Myocyte (in vitro differentiated cells): ENCODE results near the gene ADGRG1. TPM values are rescaled to one million over a fixed set of nuclear protein-coding genes. Genes with fewer than 3 reads are reported as not detected.
"Not testable (repeated sequence)": the region's sequence is repeated elsewhere in the genome, so short reads cannot be mapped to it uniquely, and the experiment has no call there.

Source experiments
- DNase-seq: peaks from one replicate; pipeline ENCODE4 v3.0.0-alpha.2; 2012; ENCODE audit warnings: low read depth
- polyA plus RNA-seq: library from polyadenylated mRNA; unstranded; fragments of >200 nt; gene quantifications from one replicate; pipeline ENCODE4 v1.2.1, GENCODE V29; 2012; ENCODE audit warnings: missing spikeins
- total RNA-seq: library from RNA; depleted of rRNA; stranded (reverse); fragments of >200 nt; gene quantifications from 2 replicates; pipeline ENCODE4 v1.2.3, GENCODE V29; 2014

The ADGRG1 gene
- total RNA-seq, result 38.8 and 173 TPM in 2 replicates
- polyA plus RNA-seq, result 43.9 TPM

DNA sequence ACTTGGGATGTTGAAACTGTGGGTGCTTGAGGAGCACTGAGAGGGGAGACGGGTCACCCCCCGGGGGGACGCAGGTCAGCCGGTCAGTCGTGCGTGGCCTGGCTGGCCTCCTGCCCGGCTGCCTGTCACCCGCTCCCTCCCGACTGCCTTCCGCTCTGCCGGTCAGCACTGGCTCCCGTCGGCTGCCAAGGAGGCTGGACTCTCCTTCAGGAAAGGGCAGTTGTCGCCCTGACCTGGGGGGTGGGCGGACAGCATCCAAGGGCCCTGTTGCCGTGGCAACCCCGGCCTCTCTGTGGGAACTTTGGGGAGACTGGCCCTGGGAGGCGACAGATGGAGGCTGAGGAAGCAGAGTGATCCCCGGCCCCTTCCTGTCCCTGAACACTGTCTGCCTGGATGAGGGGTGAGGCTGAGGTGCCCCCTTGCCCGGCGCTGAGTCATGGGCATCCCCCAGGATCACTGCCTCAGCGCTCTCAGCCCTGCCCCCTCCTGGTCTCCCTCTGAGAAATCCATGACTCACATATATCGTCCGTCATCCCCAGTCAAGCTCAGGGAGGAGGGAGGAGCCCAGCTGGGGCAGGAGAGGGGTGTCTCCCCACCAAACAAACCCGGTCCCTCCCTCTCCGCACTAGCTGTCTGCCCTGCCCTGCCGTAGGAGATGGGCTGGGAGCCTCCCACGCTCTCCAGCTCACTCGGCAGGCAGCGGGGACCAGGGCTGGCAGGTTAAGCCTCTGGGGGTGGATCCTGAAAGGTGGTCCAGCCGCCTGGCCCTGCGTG, at the start of gene ADGRG1:
Gene ADGRG1, plus strand, starts transcription at position 623 of the 774 bp plus-strand sequence. CDS start 21,658 bp downstream, outside the sequence.
- peak; percentile 96 for DNase-seq

DNA sequence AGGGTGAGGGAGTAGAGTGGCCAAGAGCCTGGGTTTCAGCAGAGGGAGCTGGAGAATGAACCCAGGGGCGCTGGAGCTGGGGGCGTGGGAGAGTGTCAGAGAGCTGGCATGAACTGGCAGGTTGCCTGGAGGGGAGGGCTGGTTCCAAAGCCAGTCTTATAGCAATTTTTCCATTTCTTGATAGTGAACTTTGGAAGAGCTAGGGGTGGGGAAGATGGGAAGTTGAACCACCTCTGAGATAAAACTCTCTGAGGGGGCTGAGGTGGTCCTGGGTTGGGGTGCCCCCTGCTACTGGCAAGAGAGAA, 49.1 kb upstream of the ADGRG1 start:
- no peak for DNase-seq

DNA sequence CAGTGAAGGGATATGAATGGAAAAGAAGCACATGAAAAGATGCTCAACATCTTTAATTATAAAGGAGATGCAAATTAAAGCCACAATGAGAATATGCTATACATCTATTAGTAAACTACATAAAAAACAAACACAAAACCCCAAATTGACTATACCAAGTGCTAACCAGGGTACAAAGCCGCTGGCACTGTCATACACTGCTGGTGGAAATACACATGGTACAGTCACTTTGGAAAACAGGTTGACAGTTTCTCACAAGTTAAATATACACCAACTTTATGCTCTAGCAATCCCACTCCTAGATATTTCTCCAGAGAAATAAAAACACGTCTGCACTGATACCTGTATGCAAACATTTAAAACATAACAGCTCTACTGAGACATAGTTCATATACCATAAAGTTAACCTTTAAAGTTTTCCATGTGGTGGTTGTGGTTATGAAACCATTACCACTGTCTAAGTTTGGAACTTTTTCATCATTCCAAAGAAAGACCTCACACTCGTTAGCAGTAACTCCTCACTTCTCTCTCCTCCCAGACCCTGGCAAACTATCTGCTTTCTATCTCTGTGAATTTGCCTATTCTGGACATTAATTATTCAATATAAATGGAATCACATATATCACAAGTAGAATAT, 43.3 kb upstream of the ADGRG1 start:
- no peak for DNase-seq

DNA sequence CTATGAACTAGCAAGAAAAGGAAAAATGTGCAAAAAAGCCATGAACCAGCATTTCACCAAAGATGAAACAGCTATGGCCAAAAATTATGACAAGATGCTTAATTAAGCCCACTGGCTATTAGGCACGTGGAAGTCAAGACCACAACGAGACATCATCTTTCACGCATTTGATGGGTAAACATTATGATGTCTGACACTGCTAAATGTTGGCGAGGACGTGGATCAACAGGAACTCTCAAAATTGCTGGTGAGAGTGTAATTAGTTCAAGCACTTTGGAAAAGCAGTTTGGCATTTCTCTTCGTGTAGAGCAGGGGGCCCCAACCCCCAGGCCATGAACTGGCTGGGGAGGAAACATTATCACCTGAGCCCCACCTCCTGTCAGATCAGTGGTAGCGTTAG, 39.6 kb upstream of the ADGRG1 start:
- no peak for DNase-seq

DNA sequence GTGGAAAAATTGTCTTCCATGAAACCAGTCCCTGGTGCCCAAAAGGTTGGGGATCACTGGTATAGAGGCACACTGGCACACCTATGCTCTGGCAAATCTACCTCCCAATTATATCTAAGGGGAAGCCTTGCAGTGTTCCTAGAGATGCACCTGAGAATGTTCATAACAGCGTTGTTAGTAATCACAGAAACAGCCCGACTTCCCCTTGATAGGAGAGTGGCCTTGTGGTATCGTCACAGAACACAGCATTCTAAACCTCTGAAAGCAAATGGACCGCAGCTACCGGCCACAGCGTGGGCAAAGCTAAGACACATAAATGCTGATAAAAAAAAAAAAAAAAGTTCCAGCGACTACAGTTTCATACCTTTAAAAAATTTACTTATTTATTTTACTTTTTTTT, 39.1 kb upstream of the ADGRG1 start:
- DNase-seq, result no peak

DNA sequence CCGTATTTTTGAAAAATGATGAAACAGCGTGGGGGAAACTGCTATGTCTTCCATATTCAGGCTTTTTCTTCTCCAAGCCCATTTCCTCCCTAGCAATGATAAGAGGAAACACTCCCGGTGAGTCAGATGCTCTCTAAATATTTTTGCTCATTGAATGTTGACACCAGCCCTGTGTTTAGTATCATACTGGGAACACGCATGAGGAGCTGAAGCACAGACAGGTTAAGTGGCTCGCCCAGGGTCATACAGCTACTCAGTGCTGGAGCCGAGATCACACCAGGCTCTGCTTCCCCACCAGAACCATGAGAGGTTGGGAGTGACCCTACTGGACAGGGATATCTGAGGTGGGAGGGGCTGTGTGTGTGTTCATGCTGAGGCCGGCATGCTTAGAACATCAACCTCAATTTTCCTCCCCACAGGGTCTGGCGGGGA, 37.8 kb upstream of the ADGRG1 start:
- DNase-seq, result peak; percentile 43

DNA sequence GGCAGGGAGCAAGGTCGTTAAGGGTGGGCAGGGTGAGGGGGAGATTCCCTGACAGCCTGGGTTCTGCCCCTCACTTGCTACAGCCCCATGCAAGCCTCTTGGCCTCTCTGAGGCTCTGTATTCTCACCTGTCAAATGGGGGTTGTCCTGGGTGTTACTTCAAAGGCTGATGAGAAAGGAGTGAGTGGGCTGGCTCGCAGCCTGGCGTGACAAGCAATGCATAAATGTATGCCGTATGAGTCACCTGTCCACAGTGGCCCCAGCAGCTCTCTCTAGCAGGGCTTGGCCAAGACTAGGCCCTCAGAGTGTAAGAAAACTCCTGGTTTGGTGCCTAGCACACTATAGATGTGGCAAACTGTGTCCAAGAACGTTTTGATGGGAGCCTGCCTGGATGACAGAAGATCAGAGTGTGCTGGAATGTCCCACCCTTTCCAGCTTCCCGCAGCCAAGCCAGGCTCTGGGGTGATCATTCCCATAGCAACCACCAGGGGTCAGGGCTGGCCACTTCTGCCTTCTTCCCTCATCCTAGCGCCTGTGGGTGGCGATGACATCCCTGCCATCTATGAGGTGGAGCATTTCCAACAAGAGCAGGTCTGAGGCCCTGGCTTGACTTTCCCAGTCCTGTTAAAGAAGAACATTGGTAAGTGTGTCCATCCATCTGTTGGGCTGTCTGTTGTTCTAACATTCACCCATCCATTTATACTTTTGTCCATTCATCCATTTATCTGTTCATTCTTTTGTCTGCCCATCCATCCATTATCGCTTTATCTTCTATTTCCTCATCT, 37.2 kb upstream of the ADGRG1 start:
- DNase-seq, result peak; percentile 86

DNA sequence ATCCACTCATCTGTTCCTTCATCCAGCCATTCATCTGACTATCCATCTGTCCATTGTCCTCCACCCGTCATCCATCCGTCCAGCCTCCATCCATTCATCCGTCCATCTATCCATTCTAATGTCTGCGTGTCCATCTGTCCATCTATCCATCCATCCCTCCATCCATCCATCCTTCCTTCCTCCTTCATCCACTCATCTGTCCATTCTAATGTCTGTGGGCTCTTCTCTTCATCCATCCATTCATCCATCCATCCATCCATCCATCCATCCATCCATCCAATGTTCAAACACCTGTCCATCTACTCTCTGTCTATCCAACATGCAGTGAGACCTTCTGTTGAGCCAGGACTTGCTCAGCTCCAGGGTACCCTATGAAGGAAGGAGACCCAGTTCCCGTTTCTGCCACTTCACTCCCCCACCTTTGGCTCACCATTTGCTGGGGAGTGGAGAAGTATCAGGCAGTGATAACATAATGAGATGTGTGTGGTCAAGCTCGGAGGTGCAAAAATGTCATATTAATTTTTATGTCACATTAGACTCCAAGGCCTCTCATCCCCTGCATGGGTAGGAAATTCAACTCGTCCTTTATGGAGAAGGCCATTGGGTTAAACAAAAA, 36.5 kb upstream of the ADGRG1 start:
- DNase-seq, result no peak

DNA sequence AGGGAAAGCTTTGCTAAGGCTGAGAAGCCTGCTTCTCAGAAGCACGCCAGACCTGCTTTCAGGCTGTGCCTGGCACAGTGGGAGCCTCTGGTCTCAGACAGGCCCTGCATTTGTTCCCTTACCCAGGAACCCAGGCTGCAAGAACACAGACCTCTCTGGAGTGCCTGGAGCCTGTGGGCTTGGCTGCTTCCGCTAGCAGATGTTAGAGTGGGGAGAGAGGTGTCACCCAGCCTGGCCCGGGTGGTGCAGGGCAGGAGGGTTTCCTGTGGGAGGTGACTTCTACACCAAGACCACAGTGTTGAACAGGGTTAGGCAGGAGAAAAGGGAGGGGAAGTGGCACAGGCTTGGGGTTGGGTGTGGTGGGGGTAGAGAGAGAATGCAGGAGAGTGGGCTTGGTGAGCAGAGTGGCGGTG, 35.8 kb upstream of the ADGRG1 start:
- DNase-seq, result peak; percentile 39

DNA sequence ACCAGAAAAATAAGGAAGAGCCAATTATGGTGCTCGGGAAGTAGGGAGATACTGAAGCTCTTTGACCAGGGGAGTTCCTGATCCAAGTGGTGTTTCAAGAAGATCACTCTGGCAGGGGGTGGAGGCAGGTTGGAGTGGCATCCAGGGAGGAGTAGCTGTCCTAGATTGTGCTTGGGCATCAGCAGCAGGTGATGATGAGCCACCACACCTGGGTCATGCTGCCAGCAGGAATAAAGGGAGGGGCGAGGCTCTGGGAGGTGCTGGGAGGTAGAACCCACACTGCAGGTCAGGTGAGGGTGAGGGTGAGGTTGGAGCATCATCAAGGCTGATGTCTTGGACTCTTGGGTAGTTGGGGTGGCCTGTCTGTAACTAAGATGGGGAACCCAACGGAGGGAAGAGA, 35.4 kb upstream of the ADGRG1 start:
- DNase-seq, result no peak

DNA sequence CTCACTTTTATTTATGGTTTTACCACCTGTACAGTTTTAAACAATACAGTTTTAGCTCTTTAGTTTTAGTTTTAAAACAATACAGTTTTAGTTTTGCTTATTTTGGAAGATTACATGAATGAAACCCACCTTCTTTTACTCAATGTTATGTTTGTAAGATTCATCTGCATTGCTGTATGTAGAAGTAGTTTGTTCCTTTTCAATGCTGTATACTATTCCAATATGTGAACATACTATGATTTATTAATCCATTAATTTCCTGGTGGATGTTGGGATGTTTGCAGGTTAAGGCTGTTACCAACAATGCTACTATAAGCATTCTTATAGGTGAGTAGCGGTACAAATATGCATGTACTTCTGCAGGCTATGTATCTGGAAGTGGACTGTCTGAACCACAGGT, 34.4 kb upstream of the ADGRG1 start:
- no peak for DNase-seq

DNA sequence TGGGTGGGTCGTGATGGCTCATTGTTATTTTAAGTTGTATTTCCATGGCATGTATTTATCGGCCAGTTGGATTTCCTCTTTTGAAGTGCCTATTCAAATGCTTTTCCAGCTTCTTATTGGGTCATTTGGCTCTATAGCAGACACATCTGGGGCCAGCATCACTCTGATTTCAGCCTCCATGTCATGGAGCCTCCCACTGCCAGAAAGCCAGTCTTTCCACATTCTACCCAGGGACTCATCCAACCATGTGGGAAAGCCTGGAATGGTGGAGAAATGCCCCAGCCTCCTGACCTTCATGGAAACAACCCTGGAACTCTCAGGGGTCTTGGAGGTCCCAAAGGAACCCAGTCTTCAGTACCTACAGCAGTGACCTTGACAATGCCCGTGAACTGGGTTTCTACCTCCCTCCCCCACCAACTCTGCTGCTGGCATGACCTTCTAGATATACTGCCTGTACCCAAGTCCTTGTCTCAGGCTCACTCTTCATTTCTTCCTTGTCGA, 33.8 kb upstream of the ADGRG1 start:
- no peak for DNase-seq

DNA sequence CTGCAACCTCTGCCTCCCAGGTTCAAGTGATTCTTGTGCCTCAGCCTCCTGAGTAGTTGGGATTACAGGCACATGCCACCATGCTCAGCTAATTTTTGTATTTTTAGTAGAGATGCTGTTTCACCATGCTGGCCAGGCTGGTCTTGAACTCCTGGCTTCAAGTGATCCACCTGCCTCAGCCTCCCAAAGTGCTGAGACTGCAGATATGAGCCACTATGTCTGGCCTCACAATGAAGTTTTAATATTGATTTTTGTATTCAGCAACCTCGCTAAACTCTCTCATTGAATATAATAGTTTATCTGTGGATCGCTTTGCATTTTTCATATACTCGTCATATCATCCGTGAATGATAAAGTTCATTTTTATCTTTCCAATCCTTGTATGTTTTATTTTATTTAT, 32.2 kb upstream of the ADGRG1 start:
- not testable (repeated sequence) for DNase-seq

DNA sequence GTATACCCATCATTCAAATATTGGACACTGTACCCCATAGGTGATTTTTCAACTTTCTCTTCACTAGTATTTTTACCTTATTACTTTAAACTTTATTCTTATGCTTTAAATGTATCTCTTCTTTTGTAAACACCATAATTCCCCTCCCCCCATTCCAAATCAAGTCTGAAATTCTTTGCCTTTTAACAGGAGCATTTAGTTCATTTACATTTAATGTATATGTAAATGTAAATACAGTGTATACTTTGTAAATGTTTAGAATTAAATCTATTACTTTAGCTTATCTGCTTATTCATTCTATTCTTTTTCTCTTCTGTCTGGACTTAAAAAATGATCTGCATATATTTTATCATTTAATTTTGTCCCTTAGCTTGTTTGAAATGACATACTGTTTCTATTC, 30.0 kb upstream of the ADGRG1 start:
- no peak for DNase-seq

DNA sequence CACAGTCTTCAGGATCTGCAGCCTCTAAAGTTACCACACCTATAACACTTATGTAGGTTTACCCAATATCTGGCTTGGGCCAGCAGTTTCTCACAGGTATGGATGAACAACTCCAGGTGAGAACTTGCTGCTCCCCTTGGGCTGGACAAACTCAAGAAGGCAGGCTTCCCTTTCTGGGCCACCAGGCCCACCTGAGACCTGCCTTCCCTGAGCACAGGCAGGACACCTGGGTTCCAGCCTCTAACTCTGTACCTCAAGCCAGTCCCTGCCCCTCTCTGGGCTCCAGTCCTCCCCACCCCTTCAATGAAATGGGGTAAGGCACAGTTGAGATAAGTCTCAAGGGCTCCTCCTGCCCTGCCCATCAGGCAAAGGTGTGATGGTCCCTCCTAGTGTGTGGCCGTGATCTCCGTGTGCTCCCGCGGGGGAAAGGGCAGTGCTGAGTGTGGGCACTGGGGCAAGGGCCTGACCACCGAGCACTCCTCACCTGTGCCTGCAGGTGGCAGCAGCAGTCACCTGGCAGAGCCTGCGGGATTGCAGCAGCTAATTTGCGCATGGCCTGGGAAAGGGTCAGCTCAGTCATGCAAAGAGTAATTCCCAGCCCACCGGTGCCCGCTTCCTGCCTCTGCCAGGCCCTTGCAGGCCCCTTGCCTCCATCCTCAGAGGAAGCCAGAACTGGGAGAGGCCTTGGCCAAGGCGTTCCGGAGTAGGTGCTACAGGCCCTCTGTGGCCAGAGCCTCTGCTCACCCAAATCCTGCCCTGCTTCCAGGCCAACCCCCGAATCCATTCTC, 28.2 kb upstream of the ADGRG1 start:
- no peak for DNase-seq

DNA sequence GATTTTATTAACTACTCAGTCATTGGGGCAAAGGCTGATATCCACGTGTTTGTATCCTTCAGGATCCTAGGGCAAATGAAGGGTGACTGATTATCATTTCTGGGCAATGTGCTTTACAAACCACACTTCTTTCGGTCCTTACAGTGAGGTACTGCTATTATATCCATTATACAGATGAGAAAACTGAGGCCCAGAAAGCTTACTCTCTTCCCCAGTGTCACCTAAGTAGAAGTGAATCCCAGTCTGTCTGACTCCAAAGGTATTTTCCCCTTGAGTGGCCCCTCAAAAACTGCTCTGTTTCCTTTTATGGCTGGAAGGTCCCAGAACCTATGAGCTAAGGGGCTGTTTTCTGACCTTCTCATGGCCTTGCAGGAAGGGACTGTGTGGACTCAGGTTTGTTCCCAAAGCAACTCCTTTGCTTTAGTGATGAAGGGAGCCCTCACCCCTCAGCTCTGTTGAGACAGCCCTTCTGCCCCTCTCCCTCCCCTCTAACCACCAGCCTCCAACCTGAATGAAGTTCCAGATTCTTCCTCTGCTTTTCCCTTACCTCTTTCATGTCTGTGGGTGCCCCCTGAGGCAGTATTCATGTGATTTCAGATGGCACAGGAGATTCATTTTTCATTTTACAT, 27.4 kb upstream of the ADGRG1 start:
- no peak for DNase-seq

DNA sequence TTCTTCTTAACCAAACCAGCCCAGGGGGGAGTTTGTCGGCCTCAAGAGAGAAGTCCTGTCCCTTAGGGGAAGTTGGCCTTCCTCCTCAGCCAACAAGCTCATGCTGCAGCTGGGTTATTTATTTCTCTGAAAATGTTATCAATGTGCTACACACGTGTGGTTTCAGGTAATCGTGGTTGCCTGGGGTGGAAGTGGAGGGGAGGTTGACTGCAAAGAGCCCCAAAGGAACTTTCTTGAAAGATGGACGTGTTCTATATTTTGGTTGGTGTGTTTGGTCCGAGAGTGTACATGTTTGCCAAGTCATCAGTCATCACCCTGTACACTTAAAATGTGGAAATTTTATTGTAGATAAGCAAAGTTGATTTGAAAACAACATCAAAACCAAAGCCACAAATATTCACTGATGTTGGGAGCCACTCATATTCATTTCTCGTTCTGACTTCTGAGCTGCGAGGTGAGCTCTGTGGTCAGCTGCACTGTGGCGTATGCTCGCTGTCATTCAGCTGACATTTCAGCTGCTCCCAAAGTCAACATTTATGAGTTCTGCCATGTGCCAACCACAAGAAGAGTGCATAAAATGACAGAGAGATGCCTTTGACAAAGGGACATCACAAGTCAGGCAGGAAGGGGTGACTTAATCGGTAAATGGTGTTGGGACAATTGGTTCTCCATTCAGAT, 26.5 kb upstream of the ADGRG1 start:
- peak; percentile 92 for DNase-seq

DNA sequence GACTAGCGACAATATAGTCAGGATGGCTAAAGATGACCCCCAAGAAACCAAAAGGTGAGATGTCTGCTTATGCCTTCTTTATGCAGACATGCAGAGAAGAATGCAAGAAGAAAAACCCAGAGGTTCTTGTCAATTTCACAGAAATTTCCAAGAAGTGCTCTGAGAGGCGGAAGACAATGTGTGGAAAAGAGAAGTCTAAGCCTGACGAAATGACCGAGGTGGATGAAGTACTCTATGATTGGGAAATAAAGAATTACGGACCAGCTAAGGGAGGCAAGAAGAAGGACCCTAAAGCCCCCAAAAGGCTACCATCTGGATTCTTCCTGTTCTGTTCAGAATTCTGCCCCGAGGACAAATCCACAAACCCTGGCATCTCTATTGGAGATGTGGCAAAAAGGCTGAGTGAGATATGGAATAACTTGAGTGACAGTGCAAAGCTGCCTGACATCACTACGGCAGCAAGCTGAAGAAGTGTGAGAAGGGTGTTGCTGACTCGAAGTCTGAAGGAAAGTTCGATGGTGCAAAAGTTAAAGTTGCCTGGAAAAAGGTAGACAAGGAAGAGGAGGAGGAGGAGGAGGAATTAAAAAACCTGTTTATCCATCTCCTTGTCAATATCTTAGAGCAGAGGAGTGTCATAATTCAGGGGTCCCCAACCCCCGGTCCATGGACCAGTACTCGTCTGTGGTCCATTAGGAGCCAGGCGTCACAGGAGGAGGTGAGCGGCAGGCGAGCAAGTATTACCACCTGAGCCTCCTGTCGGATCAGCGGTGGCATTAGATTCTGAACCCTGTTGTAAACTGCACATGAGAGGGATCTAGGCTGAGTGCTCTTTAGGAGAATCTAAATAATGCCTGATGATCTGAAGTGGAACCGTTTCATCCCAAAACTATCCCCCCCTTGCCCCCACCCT, 25.1 kb upstream of the ADGRG1 start:
- DNase-seq, result no peak

DNA sequence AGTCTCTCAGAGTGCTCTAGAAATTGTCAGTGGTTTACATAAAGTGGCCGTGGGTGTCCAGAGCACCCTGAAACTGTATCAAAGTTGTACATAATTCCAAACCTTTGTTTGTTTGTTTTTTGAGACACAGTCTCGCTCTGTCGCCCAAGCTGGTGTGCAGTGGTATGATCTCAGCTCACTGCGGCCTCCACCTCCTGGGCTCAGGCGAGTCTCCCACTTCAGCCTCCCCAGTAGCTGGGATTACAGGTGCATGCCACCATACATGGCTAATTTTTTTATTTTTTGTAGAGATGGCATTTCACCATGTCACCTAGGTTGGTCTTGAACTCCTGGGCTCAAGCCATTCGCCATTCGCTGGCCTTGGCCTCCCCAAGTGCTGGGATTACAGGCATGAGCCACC, 24.3 kb upstream of the ADGRG1 start:
- no peak for DNase-seq
